CD4-positive, alpha-beta T cell treated with Interleukin-21 for 1 hour (primary cell): Measurements from ENCODE around the gene EEF1AKMT4.
"Not testable (repeated sequence)": the region's sequence is repeated elsewhere in the genome, so short reads cannot be mapped to it uniquely, and the experiment has no call there.

ENCODE experiments used
- DNase-seq: peaks from one replicate; pipeline ENCODE4 v3.0.0-alpha.2; 2020

EEF1AKMT4 gene

DNA sequence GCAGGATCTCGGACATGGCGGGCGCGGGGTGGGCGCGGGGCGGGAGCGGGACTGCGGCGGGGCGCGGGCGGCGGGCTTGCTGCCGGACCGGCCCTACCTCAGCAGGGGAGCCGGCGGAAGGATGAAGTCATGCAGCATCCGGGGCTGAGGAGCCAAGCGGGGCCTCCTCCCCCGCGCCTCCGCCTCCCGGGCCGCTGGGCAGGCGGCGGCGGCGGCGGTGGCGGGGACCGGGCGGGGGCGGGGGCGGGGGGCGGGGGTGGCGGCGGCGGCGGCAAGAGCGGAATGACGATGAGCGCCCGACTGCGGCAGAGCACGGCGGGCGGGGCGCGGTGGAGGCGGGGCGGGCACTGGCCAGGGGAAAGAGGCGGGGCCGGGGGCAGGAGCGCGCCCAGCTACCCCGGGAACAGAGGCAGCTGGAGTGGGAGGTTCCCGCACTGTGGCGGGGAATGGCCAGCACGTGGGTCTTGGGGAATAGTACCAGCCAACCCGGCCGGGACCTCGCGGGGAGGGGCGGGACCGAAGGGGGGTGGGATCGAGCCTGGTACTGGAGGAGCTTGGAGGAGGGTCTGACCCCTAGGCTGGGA is 11.9 kb downstream of the EEF1AKMT4 start, which contains the start of gene CAMK2N2:
Gene CAMK2N2 (minus strand): TSS at position 284 of the 584 bp plus-strand sequence. CDS start 268 bp downstream, at position 16.
- DNase-seq = peak; percentile 71

DNA sequence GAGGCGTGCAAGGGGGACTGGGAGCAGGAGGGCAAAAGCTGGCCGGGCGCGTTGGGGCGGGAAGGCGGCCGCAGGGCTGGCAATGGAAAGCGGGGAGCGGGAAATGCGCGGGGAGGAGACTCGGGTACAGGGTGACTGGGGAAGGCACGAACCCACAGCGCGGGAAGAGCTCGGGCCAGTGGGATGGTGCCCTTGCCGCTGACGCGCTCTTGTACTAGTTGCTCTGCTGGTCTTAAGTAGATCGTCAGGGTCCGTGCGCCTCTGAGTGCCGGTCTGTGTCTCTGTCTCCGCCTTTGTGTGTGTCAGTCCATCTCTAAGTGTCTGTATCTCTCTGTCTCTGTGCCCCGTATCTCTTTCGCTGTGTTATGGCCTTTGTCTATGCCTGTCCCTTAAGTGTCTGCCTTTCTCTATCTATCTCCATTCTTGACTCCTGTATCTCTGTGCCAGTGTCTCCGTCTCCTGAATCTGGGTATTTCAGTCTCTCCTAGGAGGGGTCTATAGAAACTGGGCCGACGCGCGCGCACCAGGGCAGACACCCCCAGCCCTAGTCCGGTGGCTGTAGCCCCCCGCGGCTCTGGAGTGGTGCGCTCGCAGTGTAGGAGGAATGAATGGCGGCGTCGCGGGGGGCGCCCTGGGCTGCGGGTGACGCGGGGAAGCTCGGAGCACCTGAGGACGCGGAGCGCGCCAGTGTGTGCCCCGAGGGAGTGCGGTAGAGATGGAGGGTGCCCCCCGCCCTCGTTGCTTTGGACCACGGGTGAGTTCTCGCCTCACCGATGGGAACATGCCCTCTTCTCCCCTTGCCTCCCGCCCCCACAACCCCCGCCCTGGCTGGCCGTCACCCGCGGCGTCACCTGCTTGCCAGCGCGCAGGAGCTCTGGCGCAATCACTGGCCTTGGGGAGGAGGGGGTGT is 12.6 kb downstream of the EEF1AKMT4 start:
- DNase-seq = no peak

DNA sequence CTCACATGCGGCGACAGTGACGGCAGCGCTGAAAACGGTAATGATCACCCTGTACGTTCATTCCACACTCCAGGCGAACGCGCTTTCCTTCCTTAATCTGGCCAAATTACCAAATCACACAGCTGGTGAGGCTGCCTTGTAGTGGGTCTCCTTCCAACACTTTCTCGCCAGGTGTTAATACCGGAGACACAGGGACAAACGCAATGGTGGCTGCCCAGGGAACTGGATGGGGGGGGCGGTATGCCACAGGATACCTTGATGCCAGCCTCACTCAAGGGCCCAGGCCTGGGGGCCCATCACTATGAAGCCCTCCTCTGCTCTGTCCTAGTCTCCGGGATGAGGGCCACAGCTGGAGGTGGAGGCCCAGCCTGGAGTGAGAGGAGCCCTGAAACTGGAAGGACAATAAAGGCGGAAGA is 13.3 kb downstream of the EEF1AKMT4 start:
- DNase-seq = no peak

DNA sequence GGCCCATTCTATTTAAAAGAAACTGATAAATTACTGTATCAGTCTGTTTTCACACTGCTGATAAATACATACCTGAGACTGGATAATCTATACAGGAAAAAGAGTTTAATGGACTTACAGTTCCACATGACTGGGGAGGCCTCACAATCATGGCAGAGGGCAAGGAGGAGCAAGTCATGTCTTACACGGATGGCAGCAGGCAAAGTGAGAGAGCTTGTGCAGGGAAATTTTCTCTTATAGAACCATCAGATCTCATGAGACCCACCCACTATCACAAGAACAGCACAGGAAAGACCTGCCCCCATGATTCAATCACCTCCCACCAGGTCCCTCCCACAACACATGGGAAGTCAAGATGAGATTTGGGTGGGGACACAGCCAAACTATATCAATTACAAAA is 17.8 kb downstream of the EEF1AKMT4 start:
- DNase-seq = not testable (repeated sequence)

DNA sequence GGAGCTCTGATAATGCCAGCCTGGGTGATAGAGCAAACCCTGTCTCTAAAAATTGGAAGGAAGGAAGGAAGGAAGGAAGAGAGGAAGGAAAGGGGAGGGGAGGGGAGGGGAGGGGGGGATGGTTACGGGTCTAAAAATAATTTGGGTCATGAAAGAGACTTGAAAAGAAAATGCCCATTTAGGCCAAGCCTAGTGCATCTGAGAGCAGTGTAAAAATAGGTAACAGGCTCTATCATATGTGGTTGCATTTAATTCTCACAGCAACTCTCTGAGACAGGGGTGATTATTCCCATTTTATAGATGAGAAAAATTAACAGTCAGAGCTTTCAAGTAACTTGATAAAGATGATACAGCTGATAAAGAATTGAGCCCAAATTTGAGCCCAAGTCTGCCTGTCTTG is 22.8 kb downstream of the EEF1AKMT4 start:
- no peak for DNase-seq

DNA sequence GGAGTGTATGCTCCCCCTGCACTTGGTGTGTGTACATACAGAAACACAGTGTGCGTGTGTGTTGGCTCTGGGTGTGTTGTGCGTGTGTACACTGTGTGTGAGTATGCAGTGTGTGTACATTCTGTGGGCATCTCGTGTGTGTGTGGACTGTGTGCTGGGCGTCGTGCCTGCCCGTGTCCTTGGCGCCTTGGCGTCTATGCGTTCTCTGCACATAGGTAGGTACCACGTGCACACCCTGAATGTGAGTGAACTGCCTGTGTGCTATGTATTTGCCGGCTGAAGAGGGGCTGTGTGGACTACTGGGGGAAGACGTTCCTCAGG is 25.9 kb downstream of the EEF1AKMT4 start:
- no peak for DNase-seq

DNA sequence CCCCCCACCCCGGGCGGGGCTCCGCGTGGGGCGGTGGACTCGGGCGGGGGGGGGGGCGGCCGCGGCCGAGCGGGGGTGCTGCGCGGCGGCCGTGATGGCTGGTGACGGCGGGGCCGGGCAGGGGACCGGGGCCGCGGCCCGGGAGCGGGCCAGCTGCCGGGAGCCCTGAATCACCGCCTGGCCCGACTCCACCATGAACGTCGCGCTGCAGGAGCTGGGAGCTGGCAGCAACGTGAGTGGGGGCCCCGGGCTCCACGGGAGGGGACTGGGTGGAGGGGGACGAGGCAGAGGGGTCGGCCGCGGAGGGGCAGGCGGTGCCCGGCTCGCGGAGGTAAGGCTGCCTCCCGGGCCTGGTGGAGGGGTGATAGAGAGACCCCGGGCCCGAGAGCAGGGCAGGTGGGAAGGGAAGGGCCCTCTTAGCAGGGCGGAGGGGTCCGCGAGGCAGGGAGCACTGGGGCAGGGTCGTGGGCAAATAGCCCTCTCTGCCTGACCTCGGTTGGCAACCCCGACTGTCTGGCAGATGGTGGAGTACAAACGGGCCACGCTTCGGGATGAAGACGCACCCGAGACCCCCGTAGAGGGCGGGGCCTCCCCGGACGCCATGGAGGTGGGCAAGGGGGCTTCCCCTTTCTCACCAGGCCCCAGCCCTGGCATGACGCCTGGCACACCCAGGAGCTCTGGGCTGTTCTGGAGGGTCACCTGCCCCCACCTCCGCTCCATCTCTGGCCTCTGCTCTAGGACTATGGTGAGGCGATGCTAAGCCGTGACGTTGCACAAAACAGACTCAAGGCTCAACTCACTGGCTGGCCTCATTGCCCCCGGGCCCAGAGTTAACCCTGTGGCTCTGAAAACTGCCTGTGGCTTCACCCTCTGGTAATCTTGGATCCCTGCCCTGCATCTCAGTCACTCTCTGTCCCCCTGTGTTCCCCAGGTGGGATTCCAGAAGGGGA is 26.8 kb downstream of the EEF1AKMT4 start, which contains the start of gene ECE2:
Gene ECE2 (plus strand): TSS at position 62 of the 950 bp plus-strand sequence. CDS start 132 bp downstream, at position 194.
- DNase-seq = no peak

DNA sequence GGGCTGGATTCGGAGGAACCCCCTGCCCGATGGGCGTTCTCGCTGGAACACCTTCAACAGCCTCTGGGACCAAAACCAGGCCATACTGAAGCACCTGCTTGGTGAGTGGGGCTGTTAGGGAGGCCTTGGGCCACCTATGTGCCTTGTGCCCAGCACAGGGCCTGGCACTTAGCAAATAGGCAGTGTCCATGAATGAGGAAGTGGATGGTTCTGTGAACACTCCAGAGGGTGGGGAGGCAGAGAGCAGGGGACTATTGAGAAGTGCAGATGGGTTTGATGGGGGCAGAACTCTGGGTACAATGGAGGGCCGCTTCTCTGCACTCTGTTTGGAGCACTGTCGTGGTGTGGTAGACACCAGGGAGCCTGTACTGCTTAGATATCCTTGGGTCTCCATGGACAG is 27.9 kb downstream of the EEF1AKMT4 start:
- DNase-seq = no peak

DNA sequence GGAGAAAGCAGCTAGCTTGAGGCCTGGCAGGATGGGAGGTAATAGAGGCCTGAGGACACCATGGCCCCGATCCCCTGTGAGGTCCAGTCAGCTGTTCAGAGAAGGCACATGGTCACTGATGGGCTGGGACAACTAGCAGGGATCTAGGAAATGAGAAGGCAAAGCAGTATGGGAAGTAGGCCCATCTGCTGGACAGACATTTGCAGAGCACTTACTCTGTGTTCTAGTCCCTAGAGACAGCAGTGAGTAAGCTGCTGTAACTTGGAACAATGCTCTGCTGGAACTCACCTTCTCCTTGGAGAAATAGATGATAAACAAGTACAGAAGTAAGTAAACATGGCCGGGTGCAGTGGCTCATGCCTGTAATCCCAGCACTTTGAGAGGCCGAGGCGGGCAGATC is 33.5 kb downstream of the EEF1AKMT4 start:
- DNase-seq = no peak

DNA sequence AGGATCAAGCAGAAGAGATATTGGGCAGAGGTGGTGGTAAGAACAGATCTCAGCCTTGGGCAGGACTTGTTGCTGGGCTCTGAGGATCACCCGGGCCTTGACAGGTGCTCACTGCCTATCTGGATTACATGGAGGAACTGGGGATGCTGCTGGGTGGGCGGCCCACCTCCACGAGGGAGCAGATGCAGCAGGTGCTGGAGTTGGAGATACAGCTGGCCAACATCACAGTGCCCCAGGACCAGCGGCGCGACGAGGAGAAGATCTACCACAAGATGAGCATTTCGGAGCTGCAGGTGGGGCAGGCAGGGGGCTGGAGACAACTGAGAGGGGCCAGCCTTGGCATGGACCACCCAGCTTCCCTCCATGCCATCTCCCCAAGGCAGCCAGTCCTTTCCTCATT is 34.2 kb downstream of the EEF1AKMT4 start:
- no peak for DNase-seq

DNA sequence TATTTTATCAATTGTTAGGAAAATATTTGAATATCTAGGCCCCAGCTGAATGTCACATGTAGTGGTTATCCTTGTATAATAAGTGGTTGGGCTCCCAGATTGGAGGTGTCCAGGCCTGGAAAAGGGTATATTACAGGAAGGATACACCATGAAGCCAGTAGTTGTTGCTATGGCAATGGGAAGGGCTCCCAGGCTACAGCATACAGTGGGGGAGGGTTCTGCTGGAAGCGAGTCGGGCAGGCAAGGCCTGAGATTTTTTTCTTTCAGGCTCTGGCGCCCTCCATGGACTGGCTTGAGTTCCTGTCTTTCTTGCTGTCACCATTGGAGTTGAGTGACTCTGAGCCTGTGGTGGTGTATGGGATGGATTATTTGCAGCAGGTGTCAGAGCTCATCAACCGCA is 35.2 kb downstream of the EEF1AKMT4 start:
- DNase-seq = peak; percentile 10

DNA sequence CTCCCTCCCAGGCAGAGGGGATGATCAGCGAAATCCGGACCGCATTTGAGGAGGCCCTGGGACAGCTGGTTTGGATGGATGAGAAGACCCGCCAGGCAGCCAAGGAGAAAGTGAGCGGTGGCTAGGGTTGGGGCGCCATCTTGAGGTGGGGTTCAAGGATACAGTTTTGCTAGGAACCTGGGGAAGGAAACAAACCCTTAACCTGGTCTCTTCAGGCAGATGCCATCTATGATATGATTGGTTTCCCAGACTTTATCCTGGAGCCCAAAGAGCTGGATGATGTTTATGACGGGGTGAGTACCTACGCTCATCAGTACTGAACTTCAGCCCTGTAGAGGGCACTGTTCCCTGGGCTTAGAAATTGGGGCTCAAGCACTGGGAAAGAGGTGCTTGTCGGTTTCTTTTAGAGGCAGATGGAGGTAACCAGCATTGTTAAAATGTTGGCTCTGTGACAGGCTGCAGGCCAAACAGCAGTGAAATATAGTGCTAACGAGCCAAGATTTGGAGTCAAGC is 40.0 kb downstream of the EEF1AKMT4 start:
- DNase-seq = peak; percentile 60

DNA sequence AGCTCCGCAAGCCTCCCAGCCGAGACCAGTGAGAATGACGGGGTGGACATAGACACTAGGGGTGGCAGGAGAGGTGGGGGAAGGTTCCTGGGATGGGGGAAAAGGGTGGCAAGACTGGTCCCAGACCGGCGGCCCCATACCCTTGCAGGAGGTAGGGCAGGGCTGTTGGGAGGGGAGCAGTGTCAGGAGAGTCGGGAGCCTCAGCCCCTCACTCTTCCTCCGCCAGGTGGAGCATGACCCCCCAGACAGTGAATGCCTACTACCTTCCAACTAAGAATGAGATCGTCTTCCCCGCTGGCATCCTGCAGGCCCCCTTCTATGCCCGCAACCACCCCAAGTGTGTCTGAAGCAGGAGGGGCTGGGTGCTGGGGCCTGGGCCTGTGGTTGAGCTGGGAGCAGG is 40.9 kb downstream of the EEF1AKMT4 start:
- DNase-seq = no peak

DNA sequence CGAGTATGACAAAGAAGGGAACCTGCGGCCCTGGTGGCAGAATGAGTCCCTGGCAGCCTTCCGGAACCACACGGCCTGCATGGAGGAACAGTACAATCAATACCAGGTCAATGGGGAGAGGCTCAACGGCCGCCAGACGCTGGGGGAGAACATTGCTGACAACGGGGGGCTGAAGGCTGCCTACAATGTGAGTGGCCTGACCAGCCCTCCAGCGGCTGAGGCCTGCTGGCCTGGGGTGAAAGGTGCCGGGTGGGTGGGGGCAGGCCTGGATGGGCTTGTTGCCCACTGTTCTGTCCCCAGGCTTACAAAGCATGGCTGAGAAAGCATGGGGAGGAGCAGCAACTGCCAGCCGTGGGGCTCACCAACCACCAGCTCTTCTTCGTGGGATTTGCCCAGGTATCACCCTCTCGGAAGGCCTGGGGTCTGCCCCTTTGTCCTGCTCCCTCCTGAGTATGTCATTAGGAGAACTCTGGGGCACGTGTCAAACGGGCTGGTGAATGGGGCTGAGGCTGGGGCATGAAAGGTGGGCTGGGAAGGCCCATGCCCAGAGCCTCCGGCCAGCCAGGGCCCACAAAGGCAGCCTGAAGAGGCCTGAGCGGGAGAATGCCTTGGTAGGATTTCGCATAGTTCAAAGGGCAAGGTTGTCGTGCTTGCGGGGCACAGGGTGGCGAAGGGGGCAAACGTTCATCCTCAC is 41.7 kb downstream of the EEF1AKMT4 start:
- no peak for DNase-seq

DNA sequence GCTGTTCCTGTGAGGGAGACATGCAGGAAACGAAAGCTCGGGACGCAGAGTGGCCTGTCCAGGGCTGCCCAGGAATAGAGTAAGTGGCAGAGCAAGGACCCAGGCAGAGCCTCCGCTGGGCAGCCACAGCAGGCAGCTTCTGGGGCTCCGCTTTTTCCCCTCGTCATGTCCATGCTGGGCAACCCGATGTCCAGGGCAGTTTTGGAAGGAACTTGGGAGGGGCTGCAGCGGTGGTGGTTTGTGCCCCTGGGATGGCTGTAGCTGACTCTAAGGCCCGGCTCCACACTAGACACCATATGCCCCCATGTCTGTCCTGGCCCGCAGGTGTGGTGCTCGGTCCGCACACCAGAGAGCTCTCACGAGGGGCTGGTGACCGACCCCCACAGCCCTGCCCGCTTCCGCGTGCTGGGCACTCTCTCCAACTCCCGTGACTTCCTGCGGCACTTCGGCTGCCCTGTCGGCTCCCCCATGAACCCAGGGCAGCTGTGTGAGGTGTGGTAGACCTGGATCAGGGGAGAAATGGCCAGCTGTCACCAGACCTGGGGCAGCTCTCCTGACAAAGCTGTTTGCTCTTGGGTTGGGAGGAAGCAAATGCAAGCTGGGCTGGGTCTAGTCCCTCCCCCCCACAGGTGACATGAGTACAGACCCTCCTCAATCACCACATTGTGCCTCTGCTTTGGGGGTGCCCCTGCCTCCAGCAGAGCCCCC is 42.4 kb downstream of the EEF1AKMT4 start:
- no peak for DNase-seq

DNA sequence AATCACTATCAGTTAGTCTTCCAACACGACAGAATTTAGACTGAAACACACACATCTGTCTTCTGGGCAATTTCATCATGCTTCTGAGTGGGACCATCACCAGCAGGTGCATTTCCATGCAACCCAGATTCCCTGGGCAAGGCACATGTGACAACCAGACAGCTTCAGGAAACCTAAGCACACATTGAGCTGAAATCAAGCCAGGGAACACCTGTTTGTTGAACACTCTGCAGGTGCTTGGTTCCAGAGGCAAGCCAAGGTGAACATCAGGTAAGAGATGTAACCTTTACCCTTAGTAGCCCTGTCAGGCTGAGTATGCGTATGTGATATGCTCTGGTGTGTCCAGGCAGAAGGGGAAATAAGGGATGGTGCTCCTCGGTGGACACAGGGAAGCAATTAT is 46.3 kb downstream of the EEF1AKMT4 start:
- no peak for DNase-seq

DNA sequence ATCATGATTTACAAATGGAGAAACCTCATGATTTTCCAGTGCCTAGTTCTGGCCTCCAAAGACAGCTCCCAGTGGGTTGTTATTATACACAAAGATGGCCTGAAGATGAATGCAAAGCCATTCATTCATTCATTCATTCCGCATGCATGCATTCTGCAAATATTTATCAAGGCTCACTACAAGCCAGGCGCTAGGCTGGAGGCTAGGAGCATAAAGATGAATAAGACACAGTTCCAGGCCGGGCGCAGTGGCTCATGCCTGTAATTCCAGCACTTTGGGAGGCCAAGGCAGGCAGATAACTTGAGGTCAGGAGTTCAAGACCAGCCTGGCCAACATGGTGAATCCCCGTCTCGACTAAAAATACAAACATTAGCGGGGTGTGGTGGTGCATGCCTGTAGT is 47.1 kb downstream of the EEF1AKMT4 start:
- no peak for DNase-seq

DNA sequence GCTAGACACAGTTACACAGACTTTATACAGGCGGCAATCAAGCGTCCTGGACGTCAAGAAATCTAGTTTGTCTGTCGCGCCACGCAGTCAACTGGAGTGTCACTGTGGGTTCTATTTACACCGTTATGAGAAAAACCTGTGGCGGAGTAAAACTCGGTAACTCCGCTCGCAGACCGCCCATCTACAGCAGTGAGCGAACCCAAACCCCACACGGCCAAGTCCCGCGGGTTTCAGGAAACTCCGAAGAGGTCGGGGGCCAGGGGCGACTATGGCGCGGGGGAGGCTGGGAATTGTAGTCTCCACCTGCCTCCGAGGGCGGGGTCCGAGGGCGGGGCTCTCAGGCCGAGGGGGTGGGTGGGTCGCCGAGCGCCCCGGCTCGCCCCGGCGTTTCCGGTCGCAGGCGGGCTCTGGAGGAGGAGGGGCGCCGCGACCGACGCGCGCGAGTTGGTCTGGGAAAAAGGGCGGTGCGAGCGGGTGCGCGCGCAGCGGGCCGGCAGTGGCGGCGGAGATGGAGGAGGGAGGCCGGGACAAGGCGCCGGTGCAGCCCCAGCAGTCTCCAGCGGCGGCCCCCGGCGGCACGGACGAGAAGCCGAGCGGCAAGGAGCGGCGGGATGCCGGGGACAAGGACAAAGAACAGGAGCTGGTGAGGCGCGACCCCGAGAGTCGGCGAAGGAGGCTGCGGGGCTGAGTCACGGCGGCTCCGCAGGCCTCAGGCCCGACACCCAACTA is 49.5 kb downstream of the EEF1AKMT4 start, which contains the start of gene PSMD2:
Gene PSMD2 (plus strand): TSS at position 483 of the 729 bp plus-strand sequence. CDS start 26 bp downstream, at position 509.
- peak; percentile 98 for DNase-seq

DNA sequence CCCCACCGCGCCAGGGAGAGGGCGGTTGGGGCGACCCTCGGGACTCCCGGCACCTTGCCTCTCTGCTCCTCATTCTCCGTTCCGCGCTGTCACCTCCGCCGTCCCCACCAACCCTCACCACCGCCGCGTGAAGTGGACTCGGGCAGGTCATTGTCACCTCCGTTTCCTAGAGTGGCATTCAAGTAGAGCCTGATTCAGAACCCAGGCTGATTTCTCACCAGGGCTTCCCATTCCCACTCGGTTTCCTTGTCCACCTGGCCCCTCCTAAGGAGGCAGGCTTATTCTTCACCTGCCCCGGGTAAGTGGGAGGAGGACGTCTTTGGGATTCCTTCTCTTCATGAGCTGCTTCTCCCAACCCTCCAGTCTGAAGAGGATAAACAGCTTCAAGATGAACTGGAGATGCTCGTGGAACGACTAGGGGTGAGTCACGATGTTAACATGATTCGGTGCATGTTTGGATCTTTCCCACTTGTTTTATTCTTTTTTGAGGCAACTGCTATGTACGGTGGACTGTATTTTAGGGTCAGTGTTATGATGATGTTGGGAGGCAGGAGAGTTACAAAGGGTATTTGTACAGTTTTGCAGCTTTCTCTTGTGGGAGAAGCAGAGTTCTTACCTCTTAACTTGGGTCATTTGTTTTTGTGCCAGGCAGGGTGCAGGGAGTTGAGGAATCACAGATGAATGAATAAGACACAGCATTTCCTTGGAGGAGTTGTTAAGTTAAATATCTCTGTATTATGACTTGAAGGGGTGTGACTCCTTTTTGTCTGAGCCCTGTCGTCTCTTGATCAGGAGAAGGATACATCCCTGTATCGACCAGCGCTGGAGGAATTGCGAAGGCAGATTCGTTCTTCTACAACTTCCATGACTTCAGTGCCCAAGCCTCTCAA is 50.3 kb downstream of the EEF1AKMT4 start:
- DNase-seq = no peak

DNA sequence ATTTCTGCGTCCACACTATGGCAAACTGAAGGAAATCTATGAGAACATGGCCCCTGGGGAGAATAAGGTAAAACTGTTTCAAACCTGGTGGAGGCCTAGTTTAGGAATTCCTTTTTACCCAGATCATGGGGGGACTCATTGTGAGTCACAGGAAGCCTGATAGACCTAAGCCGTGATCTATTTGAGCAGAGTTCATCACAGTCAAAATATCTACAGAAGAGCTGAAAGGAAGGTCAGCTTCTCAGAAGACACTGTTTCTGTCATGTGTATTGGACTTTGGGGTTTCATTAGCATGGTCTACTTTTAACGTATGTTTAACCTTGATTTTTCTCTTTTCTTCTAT is 50.9 kb downstream of the EEF1AKMT4 start:
- DNase-seq = no peak
